Measurements from ENCODE around the gene SPRED3. TPM values are rescaled to one million over a fixed set of nuclear protein-coding genes. Genes with fewer than 3 reads are reported as not detected.

The SPRED3 gene
- total RNA-seq, 1 donor from 2014 or later = 0.71 TPM

DNA sequence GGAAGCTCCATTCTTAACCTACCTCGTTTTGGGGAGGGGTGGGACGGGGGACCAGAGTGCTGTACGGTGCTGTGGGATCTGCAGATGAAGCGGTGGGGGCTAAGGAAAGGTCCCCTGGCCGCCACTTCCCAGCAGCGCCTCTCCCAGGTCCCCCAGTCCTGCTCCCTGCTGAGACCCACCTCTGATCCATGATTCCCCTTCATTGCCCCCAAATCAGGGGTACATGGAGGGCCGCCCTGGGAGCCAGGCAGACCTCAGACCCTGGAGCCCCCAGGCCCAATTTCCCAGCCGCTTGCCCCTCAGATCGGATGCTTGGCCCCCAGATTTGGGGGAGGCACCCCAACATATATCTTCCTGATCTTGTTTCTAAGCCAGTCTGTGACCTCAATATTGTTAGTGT lies 10.6 kb downstream of the SPRED3 start:
- intact Hi-C loops (cut with micrococcal nuclease) = no loop called here
- H3K36me3 ChIP-seq = no peaks in the 10 kb centered on the region
- DNase-seq = no peak
- TF ChIP-seq, protein P1, sequence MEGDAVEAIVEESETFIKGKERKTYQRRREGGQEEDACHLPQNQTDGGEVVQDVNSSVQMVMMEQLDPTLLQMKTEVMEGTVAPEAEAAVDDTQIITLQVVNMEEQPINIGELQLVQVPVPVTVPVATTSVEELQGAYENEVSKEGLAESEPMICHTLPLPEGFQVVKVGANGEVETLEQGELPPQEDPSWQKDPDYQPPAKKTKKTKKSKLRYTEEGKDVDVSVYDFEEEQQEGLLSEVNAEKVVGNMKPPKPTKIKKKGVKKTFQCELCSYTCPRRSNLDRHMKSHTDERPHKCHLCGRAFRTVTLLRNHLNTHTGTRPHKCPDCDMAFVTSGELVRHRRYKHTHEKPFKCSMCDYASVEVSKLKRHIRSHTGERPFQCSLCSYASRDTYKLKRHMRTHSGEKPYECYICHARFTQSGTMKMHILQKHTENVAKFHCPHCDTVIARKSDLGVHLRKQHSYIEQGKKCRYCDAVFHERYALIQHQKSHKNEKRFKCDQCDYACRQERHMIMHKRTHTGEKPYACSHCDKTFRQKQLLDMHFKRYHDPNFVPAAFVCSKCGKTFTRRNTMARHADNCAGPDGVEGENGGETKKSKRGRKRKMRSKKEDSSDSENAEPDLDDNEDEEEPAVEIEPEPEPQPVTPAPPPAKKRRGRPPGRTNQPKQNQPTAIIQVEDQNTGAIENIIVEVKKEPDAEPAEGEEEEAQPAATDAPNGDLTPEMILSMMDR (IDR thresholded peaks at IDR 0.05; ENCODE audit: borderline replicate concordance) = no peak
- H3K27me3 ChIP-seq (ENCODE audit: low read depth) = peaks cover 76% of the 10 kb centered on the region
- H3K4me1 ChIP-seq = peaks cover 19% of the 10 kb centered on the region
- H3K27ac ChIP-seq (replicated peaks) = no peak overlapping the region
- no peaks in the 10 kb centered on the region for H3K9me3 ChIP-seq (replicated peaks)
- H3K4me3 ChIP-seq = no peak overlapping the region

DNA sequence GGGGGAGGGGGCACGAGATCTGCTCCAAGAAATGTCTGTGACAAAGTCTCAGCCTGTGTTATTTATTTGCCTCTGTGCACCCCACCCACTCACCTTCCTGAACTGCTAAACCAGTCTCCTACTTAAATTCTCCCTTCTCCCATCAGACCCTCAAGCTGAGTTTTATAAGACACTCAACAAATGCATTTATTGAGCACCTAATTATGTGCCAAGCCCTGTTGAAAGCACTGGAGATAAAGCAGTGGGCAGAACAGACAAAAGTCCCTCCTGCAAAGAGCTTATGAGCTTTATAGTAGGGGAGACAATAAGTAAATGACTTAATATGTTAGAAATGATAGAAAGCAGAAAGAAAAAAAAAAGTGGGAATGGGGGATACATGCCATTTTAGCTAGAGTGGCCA lies 11.0 kb downstream of the SPRED3 start:
- TF ChIP-seq, protein P1 (IDR thresholded peaks at IDR 0.05; ENCODE audit: borderline replicate concordance) = no peak
- Histone ChIP-seq H3K36me3 (no peaks in the 10 kb centered on the region), H3K9me3 (replicated peaks) (no peaks in the 10 kb centered on the region), H3K4me1 (peaks cover 20% of the 10 kb centered on the region), H3K27ac (replicated peaks) (no peak overlapping the region), H3K27me3 (ENCODE audit: low read depth) (peaks cover 72% of the 10 kb centered on the region), H3K4me3 (no peak overlapping the region)
- intact Hi-C loops (cut with micrococcal nuclease) = no loop called here
- no peak for DNase-seq

DNA sequence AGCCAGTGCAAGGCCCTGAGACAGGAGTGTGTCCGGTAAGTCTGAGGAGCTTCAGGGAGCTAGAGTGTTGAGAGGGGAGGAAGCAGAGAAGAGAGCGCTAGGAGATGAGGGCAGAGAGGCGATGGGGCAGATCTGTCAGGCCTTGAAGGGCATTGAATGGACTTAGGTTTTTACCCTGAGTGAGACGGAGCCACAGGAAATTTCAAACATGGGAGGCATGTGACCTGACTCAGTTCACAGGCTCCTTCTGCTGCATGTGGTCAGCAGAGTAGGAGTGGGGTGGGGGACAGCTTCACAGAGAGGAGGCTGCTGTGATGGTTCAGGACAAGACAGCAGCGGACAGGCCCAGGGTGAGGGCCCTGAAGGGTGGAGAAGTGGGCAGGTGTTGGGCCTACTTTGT lies 11.9 kb downstream of the SPRED3 start:
- intact Hi-C loops (cut with micrococcal nuclease) = loop anchor here (10.0 kb wide), 1 partner anchor 234 kb away; no protein-coding TSS in a partner anchor
- no peak for DNase-seq
- peaks cover 7% of the 10 kb centered on the region for H3K36me3 ChIP-seq
- H3K27me3 ChIP-seq (ENCODE audit: low read depth) = peaks cover 63% of the 10 kb centered on the region
- no peak overlapping the region for H3K27ac ChIP-seq (replicated peaks)
- peaks cover 18% of the 10 kb centered on the region for H3K4me1 ChIP-seq
- no peaks in the 10 kb centered on the region for H3K9me3 ChIP-seq (replicated peaks)
- TF ChIP-seq, protein P1 (IDR thresholded peaks at IDR 0.05; ENCODE audit: borderline replicate concordance) = no peak
- no peak overlapping the region for H3K4me3 ChIP-seq

DNA sequence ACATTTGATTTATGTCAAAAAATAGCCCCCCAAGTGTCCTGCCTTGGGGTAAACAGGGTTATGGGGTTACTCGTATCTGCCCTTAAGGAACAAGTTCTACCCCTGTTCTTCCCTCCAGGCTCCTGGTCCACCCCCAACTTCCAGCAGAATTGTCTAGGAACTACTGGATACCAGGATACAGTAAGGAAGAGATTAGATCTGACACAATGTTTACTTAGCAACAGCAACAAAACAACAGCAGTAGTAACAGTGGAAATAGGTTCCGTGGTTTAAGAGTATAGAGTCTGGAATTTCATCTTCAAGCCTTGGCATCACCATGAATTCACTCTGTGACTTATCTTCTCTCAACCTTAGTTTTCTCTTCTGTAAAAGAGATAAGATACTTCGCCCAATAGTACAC lies 12.7 kb downstream of the SPRED3 start:
- peaks cover 18% of the 10 kb centered on the region for H3K4me1 ChIP-seq
- peaks cover 55% of the 10 kb centered on the region for H3K27me3 ChIP-seq (ENCODE audit: low read depth)
- no peak for DNase-seq
- TF ChIP-seq, protein P1 (IDR thresholded peaks at IDR 0.05; ENCODE audit: borderline replicate concordance) = no peak
- H3K27ac ChIP-seq (replicated peaks) = no peak overlapping the region
- H3K4me3 ChIP-seq = no peak overlapping the region
- no peaks in the 10 kb centered on the region for H3K9me3 ChIP-seq (replicated peaks)
- peaks cover 10% of the 10 kb centered on the region for H3K36me3 ChIP-seq
- intact Hi-C loops (cut with micrococcal nuclease) = loop anchor here (10.0 kb wide), 1 partner anchor 234 kb away; no protein-coding TSS in a partner anchor

DNA sequence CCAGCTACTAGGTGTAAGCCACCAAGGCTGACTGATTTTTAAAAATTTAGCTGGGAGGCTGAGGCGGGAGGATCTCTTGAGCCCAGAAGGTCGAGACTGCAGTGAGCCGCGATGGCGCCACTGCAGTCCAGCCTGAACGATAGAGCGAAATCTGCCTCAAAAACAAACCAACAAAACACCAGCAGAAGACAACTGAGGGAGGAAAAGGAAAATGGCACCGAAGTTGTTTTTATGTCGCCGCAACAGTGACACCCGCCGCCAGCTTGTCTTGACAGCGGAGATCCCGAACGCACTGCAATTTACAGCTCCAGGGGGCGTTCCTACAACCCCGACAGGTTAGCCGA lies 14.1 kb downstream of the SPRED3 start:
- no peaks in the 10 kb centered on the region for H3K9me3 ChIP-seq (replicated peaks)
- DNase-seq = no peak
- intact Hi-C loops (cut with micrococcal nuclease) = loop anchor here (10.0 kb wide), 1 partner anchor 232 kb away; no protein-coding TSS in a partner anchor
- H3K27me3 ChIP-seq (ENCODE audit: low read depth) = peaks cover 41% of the 10 kb centered on the region
- H3K4me3 ChIP-seq = peak overlapping the region; percentile 96
- peaks cover 18% of the 10 kb centered on the region for H3K4me1 ChIP-seq
- TF ChIP-seq, protein P1 (IDR thresholded peaks at IDR 0.05; ENCODE audit: borderline replicate concordance) = no peak
- H3K27ac ChIP-seq (replicated peaks) = peak overlapping the region; percentile 84
- H3K36me3 ChIP-seq = peaks cover 22% of the 10 kb centered on the region

All from left ventricle myocardium inferior (tissue), 1 donor.